Mucosa of descending colon (tissue), 3 donors: ENCODE data around the gene QKI. TPM values are rescaled to one million over a fixed set of nuclear protein-coding genes. Genes with fewer than 3 reads are reported as not detected.

Source experiments
- ATAC-seq: fragments of 200-7000 bp; cut with Tn5 transposase; one replicate; pipeline ENCODE4 v1.9.1; 2020; ENCODE audit warnings: mild to moderate bottlenecking, moderate library complexity
- DNase-seq, 3 donors: peaks; one replicate each; pipeline ENCODE4 v3.0.0-alpha.2; 2020
- H3K36me3 ChIP-seq: fragments of 200-600 bp; one replicate; pipeline ENCODE4 v1.8.0; 2021; ENCODE audit warnings: low read depth, mild to moderate bottlenecking
- H3K4me1 ChIP-seq: fragments of 200-600 bp; one replicate; pipeline ENCODE4 v1.8.0; 2021; ENCODE audit warnings: low read depth, mild to moderate bottlenecking
- H3K4me3 ChIP-seq: fragments of 200-600 bp; one replicate; pipeline ENCODE4 v1.8.0; 2021; ENCODE audit warnings: mild to moderate bottlenecking
- H3K9me3 ChIP-seq: fragments of 200-600 bp; one replicate; pipeline ENCODE4 v1.8.0; 2021; ENCODE audit warnings: mild to moderate bottlenecking
- CTCF ChIP-seq: fragments of 200-600 bp; IDR thresholded peaks from one replicate; pipeline ENCODE4 v1.8.0; 2022; ENCODE audit warnings: antibody characterized with exemption, mild to moderate bottlenecking
- intact Hi-C, 2 donors: fragments of 100-400 bp; cut with DNase I in 1 of 2; cut with micrococcal nuclease in 1 of 2; formaldehyde crosslinking; loops; one replicate each; pipeline versions ENCODE4 v1.11.0 to v1.11.1; 2022; cut with DNase I, micrococcal nuclease
- total RNA-seq, 3 donors: library from RNA; stranded (reverse); fragmentation: NEBNext Ultra II Directional in 2 of 3; extraction: Animal tissue kit (Norgen Biotek cat#: 25700) in 2 of 3; gene quantifications; one replicate each; pipeline versions ENCODE4 v1.2.1 to v1.2.4, GENCODE V29; 2021 to 2023
- donor health status: DM: no; HTN: no; CAD: no; lungs with moderate emphysema.
- donor health status: DM: no; HTN: no; CAD: no.
- donor health status: DM: no; HTN: yes; CAD: no.

Gene QKI
- total RNA-seq, 3 donors from 2014 or later: 11.3 to 129 (median 35.8) TPM

- intact Hi-C loops: no loop called here
- H3K4me3 ChIP-seq: no peak overlapping the region
- TF ChIP-seq CTCF: no peak
- DNase-seq: no peak
- no peaks in the 10 kb centered on the region for H3K9me3 ChIP-seq
- no peaks in the 10 kb centered on the region for H3K4me1 ChIP-seq
- ATAC-seq: no peak
- no peaks in the 10 kb centered on the region for H3K36me3 ChIP-seq
Observed at GRCh38 chr6:163459536-163459935, 45.0 kb downstream of the QKI start.

DNA sequence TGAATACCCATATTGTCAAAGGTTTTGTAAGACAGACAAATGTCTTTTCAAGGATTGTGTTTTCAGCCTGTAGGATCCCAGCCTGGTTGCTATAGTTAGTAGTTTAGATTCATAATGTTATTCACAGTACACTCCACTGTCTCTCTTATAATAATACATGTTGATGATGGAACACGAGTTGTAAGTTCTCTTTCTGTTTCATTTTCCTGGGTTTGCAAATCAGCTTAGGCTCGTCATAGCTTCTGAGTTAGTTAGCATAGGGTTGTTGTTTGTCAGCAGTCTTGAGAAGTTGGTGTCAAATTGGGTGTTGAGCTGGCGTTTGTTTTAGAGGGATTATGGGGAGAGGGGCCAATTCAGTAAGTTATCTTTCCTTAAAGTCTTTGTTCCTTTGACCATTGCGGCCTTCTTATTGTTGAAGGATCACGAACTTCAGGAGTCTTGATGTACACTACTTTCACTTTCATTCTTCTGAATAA lies 45.8 kb downstream of the QKI start:
- no peaks in the 10 kb centered on the region for H3K4me1 ChIP-seq
- no peak for TF ChIP-seq CTCF
- peak in 1 of 3 donors; percentile 5 for DNase-seq
- no peaks in the 10 kb centered on the region for H3K9me3 ChIP-seq
- H3K4me3 ChIP-seq: no peak overlapping the region
- H3K36me3 ChIP-seq: no peaks in the 10 kb centered on the region
- ATAC-seq: peak; percentile 66
- intact Hi-C loops: no loop called here

DNA sequence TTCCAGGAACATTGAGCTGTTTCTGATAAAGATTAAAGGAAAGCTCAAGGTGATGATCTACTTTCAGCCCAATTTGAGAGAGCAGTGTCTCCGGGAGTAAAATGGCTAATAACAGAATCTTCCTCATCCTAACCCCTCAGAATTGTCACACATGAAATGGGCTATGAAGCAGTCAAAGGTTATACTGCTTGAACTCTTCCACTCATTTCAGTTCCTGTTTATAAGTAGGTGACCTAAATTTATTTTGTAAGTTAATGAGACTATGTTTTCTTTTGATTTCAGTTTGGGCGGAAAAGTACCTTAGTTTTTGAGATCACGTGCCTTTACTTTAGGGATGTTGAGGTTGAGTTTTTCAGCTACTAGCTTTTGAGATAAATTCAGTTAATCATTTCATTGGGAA lies 47.2 kb downstream of the QKI start:
- Histone ChIP-seq H3K4me3 (no peak overlapping the region), H3K36me3 (no peaks in the 10 kb centered on the region), H3K9me3 (no peaks in the 10 kb centered on the region), H3K4me1 (no peaks in the 10 kb centered on the region)
- TF ChIP-seq CTCF: no peak
- ATAC-seq (no peak), DNase-seq (no peak)
- intact Hi-C loops: no loop called here

GRCh38 chr6:163463180-163463579 lies 48.7 kb downstream of the QKI start:
- H3K4me3 ChIP-seq: no peak overlapping the region
- intact Hi-C loops: no loop called here

GRCh38 chr6:163463795-163464194 lies 49.3 kb downstream of the QKI start:
- no peak for DNase-seq

More at GRCh38 chr6:163463180-163463579, 48.7 kb downstream of the QKI start:
- TF ChIP-seq CTCF: no peak
- Histone ChIP-seq H3K4me1 (no peaks in the 10 kb centered on the region), H3K36me3 (no peaks in the 10 kb centered on the region), H3K9me3 (no peaks in the 10 kb centered on the region)
- no peak for ATAC-seq
- DNase-seq: no peak

More at GRCh38 chr6:163463795-163464194, 49.3 kb downstream of the QKI start:
- Histone ChIP-seq H3K9me3 (no peaks in the 10 kb centered on the region), H3K36me3 (no peaks in the 10 kb centered on the region), H3K4me3 (no peak overlapping the region), H3K4me1 (no peaks in the 10 kb centered on the region)
- intact Hi-C loops: no loop called here
- TF ChIP-seq CTCF: no peak
- ATAC-seq: no peak
